ENCODE measurements around the gene OR10H1. TPM values are rescaled to one million over a fixed set of nuclear protein-coding genes. Genes with fewer than 3 reads are reported as not detected.

Gene OR10H1
- polyA plus RNA-seq, 1 donor from 2014 or later: not detected

DNA sequence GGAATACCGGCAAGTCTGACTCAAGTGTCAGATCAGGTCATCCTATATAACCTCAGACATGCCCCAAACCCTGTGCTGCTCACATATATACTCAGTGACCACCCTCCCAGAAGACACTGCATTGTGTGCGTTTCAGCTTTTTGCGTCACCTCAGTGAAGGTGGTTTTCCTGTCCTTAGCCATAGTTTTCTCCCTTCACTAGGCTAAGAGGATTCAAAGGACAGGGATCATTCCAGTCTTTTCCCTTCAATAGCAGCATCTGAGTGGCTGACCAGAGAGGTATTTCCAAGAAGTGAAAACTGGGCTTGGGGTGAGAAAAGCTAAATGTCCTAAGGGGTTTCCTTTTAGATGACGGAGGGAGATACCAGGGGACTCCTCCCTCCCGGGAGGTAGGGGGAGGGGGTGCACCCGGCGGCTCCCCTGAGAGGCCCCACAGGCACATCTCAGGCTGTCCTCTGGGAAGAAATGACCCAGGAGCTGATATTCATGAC is 12.7 kb upstream of the OR10H1 start:
- Histone ChIP-seq H2AFZ (ENCODE audit: low read depth, low read length) (no peak overlapping the region), H4K20me1 (ENCODE audit: insufficient read depth) (no peaks in the 10 kb centered on the region), H3K79me2 (replicated peaks; ENCODE audit: insufficient read depth, low read length) (no peaks in the 10 kb centered on the region), H3K4me3 (ENCODE audit: low read length) (no peak overlapping the region), H3K9ac (ENCODE audit: low read length) (no peak overlapping the region), H3K27me3 (ENCODE audit: insufficient read depth, low read depth, low read length) (no peaks in the 10 kb centered on the region), H3F3A (ENCODE audit: insufficient read depth, low read length, poor library complexity, severe bottlenecking) (no peaks in the 10 kb centered on the region), H3K36me3 (ENCODE audit: insufficient read depth, low read length) (no peaks in the 10 kb centered on the region), H3K4me2 (ENCODE audit: low read length) (no peak overlapping the region), H3K9me3 (ENCODE audit: low read length) (peaks cover 2% of the 10 kb centered on the region), H3K27ac (ENCODE audit: low read length) (no peak overlapping the region), H3K9me2 (ENCODE audit: insufficient read depth, low read length) (no peaks in the 10 kb centered on the region)
- TF ChIP-seq, protein P1, sequence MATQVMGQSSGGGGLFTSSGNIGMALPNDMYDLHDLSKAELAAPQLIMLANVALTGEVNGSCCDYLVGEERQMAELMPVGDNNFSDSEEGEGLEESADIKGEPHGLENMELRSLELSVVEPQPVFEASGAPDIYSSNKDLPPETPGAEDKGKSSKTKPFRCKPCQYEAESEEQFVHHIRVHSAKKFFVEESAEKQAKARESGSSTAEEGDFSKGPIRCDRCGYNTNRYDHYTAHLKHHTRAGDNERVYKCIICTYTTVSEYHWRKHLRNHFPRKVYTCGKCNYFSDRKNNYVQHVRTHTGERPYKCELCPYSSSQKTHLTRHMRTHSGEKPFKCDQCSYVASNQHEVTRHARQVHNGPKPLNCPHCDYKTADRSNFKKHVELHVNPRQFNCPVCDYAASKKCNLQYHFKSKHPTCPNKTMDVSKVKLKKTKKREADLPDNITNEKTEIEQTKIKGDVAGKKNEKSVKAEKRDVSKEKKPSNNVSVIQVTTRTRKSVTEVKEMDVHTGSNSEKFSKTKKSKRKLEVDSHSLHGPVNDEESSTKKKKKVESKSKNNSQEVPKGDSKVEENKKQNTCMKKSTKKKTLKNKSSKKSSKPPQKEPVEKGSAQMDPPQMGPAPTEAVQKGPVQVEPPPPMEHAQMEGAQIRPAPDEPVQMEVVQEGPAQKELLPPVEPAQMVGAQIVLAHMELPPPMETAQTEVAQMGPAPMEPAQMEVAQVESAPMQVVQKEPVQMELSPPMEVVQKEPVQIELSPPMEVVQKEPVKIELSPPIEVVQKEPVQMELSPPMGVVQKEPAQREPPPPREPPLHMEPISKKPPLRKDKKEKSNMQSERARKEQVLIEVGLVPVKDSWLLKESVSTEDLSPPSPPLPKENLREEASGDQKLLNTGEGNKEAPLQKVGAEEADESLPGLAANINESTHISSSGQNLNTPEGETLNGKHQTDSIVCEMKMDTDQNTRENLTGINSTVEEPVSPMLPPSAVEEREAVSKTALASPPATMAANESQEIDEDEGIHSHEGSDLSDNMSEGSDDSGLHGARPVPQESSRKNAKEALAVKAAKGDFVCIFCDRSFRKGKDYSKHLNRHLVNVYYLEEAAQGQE (IDR thresholded peaks at IDR 0.05; ENCODE audit: borderline replicate concordance): no peak
- TF ChIP-seq SMC3 (conservative IDR thresholded peaks at IDR 0.05; ENCODE audit: poor library complexity) (no peak), MXI1 (conservative IDR thresholded peaks at IDR 0.05; ENCODE audit: poor library complexity, severe bottlenecking) (no peak), POLR2AphosphoS5 (IDR thresholded peaks at IDR 0.05) (no peak), RAD21 (conservative IDR thresholded peaks at IDR 0.05) (no peak), EZH2 (IDR thresholded peaks at IDR 0.05; ENCODE audit: borderline replicate concordance, insufficient read depth, low read length, poor library complexity, severe bottlenecking) (no peak), TAF1 (IDR thresholded peaks at IDR 0.05; ENCODE audit: low read depth) (no peak), EP300 (conservative IDR thresholded peaks at IDR 0.05; ENCODE audit: poor library complexity, severe bottlenecking) (no peak)
- TF ChIP-seq, protein P2, sequence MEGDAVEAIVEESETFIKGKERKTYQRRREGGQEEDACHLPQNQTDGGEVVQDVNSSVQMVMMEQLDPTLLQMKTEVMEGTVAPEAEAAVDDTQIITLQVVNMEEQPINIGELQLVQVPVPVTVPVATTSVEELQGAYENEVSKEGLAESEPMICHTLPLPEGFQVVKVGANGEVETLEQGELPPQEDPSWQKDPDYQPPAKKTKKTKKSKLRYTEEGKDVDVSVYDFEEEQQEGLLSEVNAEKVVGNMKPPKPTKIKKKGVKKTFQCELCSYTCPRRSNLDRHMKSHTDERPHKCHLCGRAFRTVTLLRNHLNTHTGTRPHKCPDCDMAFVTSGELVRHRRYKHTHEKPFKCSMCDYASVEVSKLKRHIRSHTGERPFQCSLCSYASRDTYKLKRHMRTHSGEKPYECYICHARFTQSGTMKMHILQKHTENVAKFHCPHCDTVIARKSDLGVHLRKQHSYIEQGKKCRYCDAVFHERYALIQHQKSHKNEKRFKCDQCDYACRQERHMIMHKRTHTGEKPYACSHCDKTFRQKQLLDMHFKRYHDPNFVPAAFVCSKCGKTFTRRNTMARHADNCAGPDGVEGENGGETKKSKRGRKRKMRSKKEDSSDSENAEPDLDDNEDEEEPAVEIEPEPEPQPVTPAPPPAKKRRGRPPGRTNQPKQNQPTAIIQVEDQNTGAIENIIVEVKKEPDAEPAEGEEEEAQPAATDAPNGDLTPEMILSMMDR (IDR thresholded peaks at IDR 0.05; ENCODE audit: poor library complexity, severe bottlenecking): no peak

DNA sequence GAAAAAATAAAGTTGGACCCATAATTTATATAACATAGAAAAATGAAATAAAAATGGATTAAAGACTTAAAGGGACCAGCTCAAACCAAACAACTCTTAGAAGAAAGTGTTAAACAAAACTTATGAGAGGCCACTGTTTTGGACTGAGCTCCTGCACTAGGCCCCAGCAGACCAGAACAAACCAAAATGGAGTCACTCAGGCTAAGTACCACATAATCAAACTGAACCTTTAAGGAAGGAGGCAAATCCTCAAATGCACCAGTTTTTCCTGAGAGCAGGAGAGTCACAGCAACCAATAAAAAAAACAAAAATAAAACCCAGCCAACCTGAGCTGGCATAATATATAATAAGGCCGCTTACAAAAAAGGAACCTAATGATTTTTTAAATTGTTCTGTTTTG is 10.3 kb upstream of the OR10H1 start:
- H3K4me2 ChIP-seq (ENCODE audit: low read length): no peak overlapping the region
- no peaks in the 10 kb centered on the region for H3K27me3 ChIP-seq (ENCODE audit: insufficient read depth, low read depth, low read length)
- H3K9ac ChIP-seq (ENCODE audit: low read length): no peak overlapping the region
- no peaks in the 10 kb centered on the region for H3K36me3 ChIP-seq (ENCODE audit: insufficient read depth, low read length)
- no peaks in the 10 kb centered on the region for H3K79me2 ChIP-seq (replicated peaks; ENCODE audit: insufficient read depth, low read length)
- no peak overlapping the region for H3K4me3 ChIP-seq (ENCODE audit: low read length)
- no peaks in the 10 kb centered on the region for H3K9me2 ChIP-seq (ENCODE audit: insufficient read depth, low read length)
- no peaks in the 10 kb centered on the region for H3F3A ChIP-seq (ENCODE audit: insufficient read depth, low read length, poor library complexity, severe bottlenecking)
- no peak overlapping the region for H2AFZ ChIP-seq (ENCODE audit: low read depth, low read length)
- no peaks in the 10 kb centered on the region for H4K20me1 ChIP-seq (ENCODE audit: insufficient read depth)
- TF ChIP-seq SMC3 (conservative IDR thresholded peaks at IDR 0.05; ENCODE audit: poor library complexity) (no peak), EP300 (conservative IDR thresholded peaks at IDR 0.05; ENCODE audit: poor library complexity, severe bottlenecking) (no peak), MXI1 (conservative IDR thresholded peaks at IDR 0.05; ENCODE audit: poor library complexity, severe bottlenecking) (no peak), EZH2 (IDR thresholded peaks at IDR 0.05; ENCODE audit: borderline replicate concordance, insufficient read depth, low read length, poor library complexity, severe bottlenecking) (no peak), TAF1 (IDR thresholded peaks at IDR 0.05; ENCODE audit: low read depth) (no peak), RAD21 (conservative IDR thresholded peaks at IDR 0.05) (no peak), POLR2AphosphoS5 (IDR thresholded peaks at IDR 0.05) (no peak)
- TF ChIP-seq, protein P1 (IDR thresholded peaks at IDR 0.05; ENCODE audit: borderline replicate concordance): no peak
- TF ChIP-seq, protein P2 (IDR thresholded peaks at IDR 0.05; ENCODE audit: poor library complexity, severe bottlenecking): no peak
- no peaks in the 10 kb centered on the region for H3K9me3 ChIP-seq (ENCODE audit: low read length)
- no peak overlapping the region for H3K27ac ChIP-seq (ENCODE audit: low read length)
